Stimulated activated CD8-positive, alpha-beta memory T cell treated with anti-CD3 and anti-CD28 coated beads, Interleukin-12 subunit alpha, Interleukin-12 subunit beta, amount 100 ng/mL, for 1 hour (primary cell): ENCODE data around the gene C1QB.
"Not testable (repeated sequence)": the region's sequence is repeated elsewhere in the genome, so short reads cannot be mapped to it uniquely, and the experiment has no call there.

Experiments
- DNase-seq: peaks from one replicate; pipeline ENCODE4 v3.0.0-alpha.2; 2020; ENCODE audit warnings: low read depth

The C1QB gene

GRCh38 chr1:22665752-22666151, 12.7 kb downstream of the C1QB start:
- no peak for DNase-seq

- no peak for DNase-seq
Measured at GRCh38 chr1:22666412-22666811, 13.4 kb downstream of the C1QB start.

- not testable (repeated sequence) for DNase-seq
Measured at GRCh38 chr1:22668840-22669239, 15.8 kb downstream of the C1QB start.

- DNase-seq: no peak
Measured at GRCh38 chr1:22670352-22670975, 17.4 kb downstream of the C1QB start.

- DNase-seq: no peak
Measured at GRCh38 chr1:22671999-22672398, 19.0 kb downstream of the C1QB start.

- no peak for DNase-seq
Measured at GRCh38 chr1:22673486-22674409, 20.7 kb downstream of the C1QB start.

GRCh38 chr1:22674410-22674749, 21.3 kb downstream of the C1QB start:
- no peak for DNase-seq

- DNase-seq: not testable (repeated sequence)
Measured at GRCh38 chr1:22676151-22676550, 23.1 kb downstream of the C1QB start.

- no peak for DNase-seq
Measured at GRCh38 chr1:22676916-22677583, 24.0 kb downstream of the C1QB start.

- no peak for DNase-seq
Measured at GRCh38 chr1:22677931-22678896, 25.2 kb downstream of the C1QB start.

GRCh38 chr1:22680726-22681125, 27.7 kb downstream of the C1QB start:
- no peak for DNase-seq

- DNase-seq: no peak
Measured at GRCh38 chr1:22681556-22682276, 28.7 kb downstream of the C1QB start.

GRCh38 chr1:22683547-22683946, 30.5 kb downstream of the C1QB start:
- no peak for DNase-seq

- DNase-seq: no peak
Measured at GRCh38 chr1:22685591-22686059, 32.6 kb downstream of the C1QB start.

GRCh38 chr1:22687191-22687590, 34.2 kb downstream of the C1QB start:
- DNase-seq: no peak

- DNase-seq: no peak
Measured at GRCh38 chr1:22688466-22688865, 35.4 kb downstream of the C1QB start.

GRCh38 chr1:22689505-22689904, 36.5 kb downstream of the C1QB start:
- DNase-seq: no peak

- DNase-seq: no peak
Measured at GRCh38 chr1:22691031-22691753, 38.2 kb downstream of the C1QB start.

GRCh38 chr1:22694172-22694571, 41.1 kb downstream of the C1QB start:
- DNase-seq: no peak

- no peak for DNase-seq
Measured at GRCh38 chr1:22696610-22697009, 43.6 kb downstream of the C1QB start.
